ENCODE measurements around the gene KDM3B. TPM values are rescaled to one million over a fixed set of nuclear protein-coding genes. Genes with fewer than 3 reads are reported as not detected.

The KDM3B gene
- total and polyA plus RNA-seq, 9 of the 15 experiments (the other 6 are each of a cell fraction or from before 2014, with no cell fraction given): 13.8 to 62.8 (median 41.9) TPM

GRCh38 chr5:138352722-138353559 is 456 bp downstream of the KDM3B start (continued):
- TF ChIP-seq E4F1 (CRISPR knock-in tag; IDR thresholded peaks at IDR 0.05; ENCODE audit: borderline replicate concordance): no peak
- no peak for TF ChIP-seq KDM5B (IDR thresholded peaks at IDR 0.05; ENCODE audit: insufficient replicate concordance, low read depth, low read length)
- peak; percentile 50; the same call in 1 of the 2 replicates for TF ChIP-seq SUPT5H (IDR thresholded peaks at IDR 0.05)
- 0 out of 2 replicates have a peak, but pooled peaks have one; percentile 19 for TF ChIP-seq KLF16 (IDR thresholded peaks at IDR 0.05)
- TF ChIP-seq GATAD2B (IDR thresholded peaks at IDR 0.05; ENCODE audit: borderline replicate concordance): peak; percentile 42; the same call in 1 of the 2 replicates
- TF ChIP-seq HMGXB4 (CRISPR knock-in tag; IDR thresholded peaks at IDR 0.05): peak; percentile 88; the same call in 1 of the 2 replicates
- peak; percentile 25 for TF ChIP-seq PRPF4 (IDR thresholded peaks at IDR 0.05; ENCODE audit: insufficient read depth, low read depth, low read length, poor library complexity, severe bottlenecking)
- peak; percentile 29; the same call in 1 of the 2 replicates for TF ChIP-seq EP400 (IDR thresholded peaks at IDR 0.05)
- TF ChIP-seq ESRRA (IDR thresholded peaks at IDR 0.05; ENCODE audit: borderline replicate concordance, low read depth): no peak; the same call in 1 of the 2 replicates
- TF ChIP-seq RBM22 (IDR thresholded peaks at IDR 0.05; ENCODE audit: low read depth, low read length, poor library complexity, severe bottlenecking): peak; percentile 62
- TF ChIP-seq KLF6 (CRISPR knock-in tag; IDR thresholded peaks at IDR 0.05; ENCODE audit: borderline replicate concordance): no peak
- peak; percentile 66 for TF ChIP-seq CCNT2 (IDR thresholded peaks at IDR 0.05; ENCODE audit: borderline replicate concordance, extremely low read depth, insufficient read length, low read depth, low read length)
- 0 out of 2 replicates have a peak, but pooled peaks have one; percentile 48 for TF ChIP-seq GTF2A2 (tag; IDR thresholded peaks at IDR 0.05)
- TF ChIP-seq TBP (optimal IDR thresholded peaks at IDR 0.05; ENCODE audit: low read depth, low read length): peak; percentile 31
- TF ChIP-seq ZBTB7A (IDR thresholded peaks at IDR 0.05; ENCODE audit: borderline replicate concordance, control insufficient read depth, low read depth, low read length): peak; percentile 77; the same call in 1 of the 2 replicates
- TF ChIP-seq PHF8 (IDR thresholded peaks at IDR 0.05; ENCODE audit: borderline replicate concordance, low read length): peak; percentile 84
- TF ChIP-seq HNRNPL (IDR thresholded peaks at IDR 0.05; ENCODE audit: low read depth, low read length): 0 out of 2 replicates have a peak, but pooled peaks have one; percentile 7
- no peak for TF ChIP-seq CBX3 (IDR thresholded peaks at IDR 0.05; ENCODE audit: borderline replicate concordance in 1 of 2, low read length in 2 of 2)
- TF ChIP-seq E2F4 (CRISPR knock-in tag; IDR thresholded peaks at IDR 0.05; ENCODE audit: low read depth): 0 out of 2 replicates have a peak, but pooled peaks have one; percentile 11
- TF ChIP-seq ZNF785 (CRISPR knock-in tag; IDR thresholded peaks at IDR 0.05): no peak
- TF ChIP-seq GABPA (tag; conservative IDR thresholded peaks at IDR 0.05; ENCODE audit: low read depth): peak; percentile 67
